ENCODE results near the gene TMPRSS11A.
A peak's percentile ranks its signal among the peaks of the same experiment; 100 is the strongest.

The TMPRSS11A gene

DNA sequence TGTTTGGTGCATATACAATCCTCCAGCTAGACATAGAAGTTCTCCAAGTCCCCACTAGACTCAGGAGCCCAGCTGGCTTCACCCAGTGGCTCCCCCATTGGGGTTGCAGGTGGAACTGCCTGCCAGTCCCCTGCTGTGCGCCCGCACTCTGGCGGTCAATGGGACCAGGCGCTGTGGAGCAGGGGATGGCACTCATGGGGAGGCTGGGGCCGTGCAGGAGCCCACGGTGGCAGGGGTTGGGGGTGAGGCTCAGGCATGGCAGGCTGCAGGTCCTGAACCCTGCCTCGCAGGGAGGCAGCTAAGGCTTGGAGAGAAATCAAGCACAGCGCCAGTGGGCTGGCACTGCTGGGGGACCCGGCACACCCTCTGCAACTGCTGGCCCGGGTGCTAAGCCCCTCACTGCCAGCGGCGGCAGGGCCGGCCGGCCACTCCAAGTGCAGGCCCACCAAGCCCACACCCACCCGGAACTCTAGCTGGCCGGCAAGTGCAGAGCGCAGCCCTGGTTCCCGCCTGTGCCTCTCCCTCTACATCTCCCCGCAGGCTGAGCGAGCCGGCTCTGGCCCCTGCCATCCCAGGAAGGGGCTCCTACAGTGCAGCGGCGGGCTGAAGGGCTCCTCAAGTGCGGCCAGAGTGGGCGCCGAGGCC lies 66.8 kb downstream of the TMPRSS11A start:
- TF ChIP-seq, protein P1, sequence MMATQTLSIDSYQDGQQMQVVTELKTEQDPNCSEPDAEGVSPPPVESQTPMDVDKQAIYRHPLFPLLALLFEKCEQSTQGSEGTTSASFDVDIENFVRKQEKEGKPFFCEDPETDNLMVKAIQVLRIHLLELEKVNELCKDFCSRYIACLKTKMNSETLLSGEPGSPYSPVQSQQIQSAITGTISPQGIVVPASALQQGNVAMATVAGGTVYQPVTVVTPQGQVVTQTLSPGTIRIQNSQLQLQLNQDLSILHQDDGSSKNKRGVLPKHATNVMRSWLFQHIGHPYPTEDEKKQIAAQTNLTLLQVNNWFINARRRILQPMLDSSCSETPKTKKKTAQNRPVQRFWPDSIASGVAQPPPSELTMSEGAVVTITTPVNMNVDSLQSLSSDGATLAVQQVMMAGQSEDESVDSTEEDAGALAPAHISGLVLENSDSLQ (IDR thresholded peaks at IDR 0.05) = no peak
- TF ChIP-seq HDGF (IDR thresholded peaks at IDR 0.05; ENCODE audit: borderline replicate concordance) (no peak), TARDBP (IDR thresholded peaks at IDR 0.05) (no peak), BHLHE40 (IDR thresholded peaks at IDR 0.05; ENCODE audit: borderline replicate concordance) (no peak), SUZ12 (IDR thresholded peaks at IDR 0.05) (no peak), CTBP1 (IDR thresholded peaks at IDR 0.05; ENCODE audit: borderline replicate concordance) (no peak), L3MBTL2 (conservative IDR thresholded peaks at IDR 0.05) (no peak), SP1 (IDR thresholded peaks at IDR 0.05) (no peak), ARNT (IDR thresholded peaks at IDR 0.05) (no peak), NFRKB (IDR thresholded peaks at IDR 0.05) (no peak), ZNF384 (IDR thresholded peaks at IDR 0.05) (no peak), FOXK2 (IDR thresholded peaks at IDR 0.05) (no peak), FOXA1 (IDR thresholded peaks at IDR 0.05) (no peak)
- DNase-seq (ENCODE audit: extremely low spot score) = no peak
- ChIA-PET CTCF (no interaction called here), POLR2A (no interaction called here)

DNA sequence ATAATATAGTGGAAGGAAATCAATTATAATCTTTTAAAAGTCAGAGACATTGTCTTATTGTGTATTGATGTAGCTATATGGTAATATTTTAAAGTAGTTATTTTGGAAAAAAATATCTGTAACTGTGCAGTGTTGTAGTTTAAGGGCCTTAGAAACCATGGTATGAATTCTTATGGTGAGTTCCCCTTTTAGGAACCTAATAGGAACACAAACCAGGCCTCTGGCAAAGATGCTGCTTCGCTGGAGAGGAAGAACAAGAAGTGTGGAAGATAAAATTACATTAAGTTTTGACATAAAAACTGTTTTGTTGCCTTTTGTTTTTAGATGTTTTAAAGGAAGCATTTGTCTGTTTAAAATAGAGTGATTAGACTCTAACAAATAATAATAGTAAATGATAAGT lies 68.6 kb downstream of the TMPRSS11A start:
- POLR2A ChIA-PET = no interaction called here
- CTCF ChIA-PET = no interaction called here
- DNase-seq (ENCODE audit: extremely low spot score) = no peak
- TF ChIP-seq HDGF (IDR thresholded peaks at IDR 0.05; ENCODE audit: borderline replicate concordance) (no peak), BHLHE40 (IDR thresholded peaks at IDR 0.05; ENCODE audit: borderline replicate concordance) (no peak), NFRKB (IDR thresholded peaks at IDR 0.05) (no peak), TARDBP (IDR thresholded peaks at IDR 0.05) (no peak), FOXK2 (IDR thresholded peaks at IDR 0.05) (no peak), SUZ12 (IDR thresholded peaks at IDR 0.05) (no peak), SP1 (IDR thresholded peaks at IDR 0.05) (no peak), CTBP1 (IDR thresholded peaks at IDR 0.05; ENCODE audit: borderline replicate concordance) (no peak), ZNF384 (IDR thresholded peaks at IDR 0.05) (no peak)
- TF ChIP-seq, protein P1 (IDR thresholded peaks at IDR 0.05) = no peak

DNA sequence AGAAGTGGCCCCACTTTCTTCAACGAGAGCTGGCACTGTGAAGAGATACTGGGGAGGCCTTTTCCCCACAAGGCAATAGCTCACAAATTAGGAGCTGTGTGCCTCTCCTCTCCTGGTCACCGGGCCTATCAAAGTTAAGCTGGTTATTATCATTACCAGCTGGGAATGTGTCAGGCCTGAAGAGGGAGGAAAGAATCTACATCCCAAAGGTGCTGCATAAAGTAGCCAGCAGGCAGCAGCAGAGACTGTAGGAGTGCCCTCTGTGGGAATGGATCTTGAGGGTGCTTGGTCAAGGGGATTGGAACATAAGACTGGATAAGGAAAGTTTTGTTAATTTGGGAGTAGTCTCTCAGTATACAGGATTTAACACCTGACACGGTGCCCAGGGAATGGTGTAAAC lies 70.4 kb downstream of the TMPRSS11A start:
- DNase-seq (ENCODE audit: extremely low spot score) = peak; percentile 7
- CTCF ChIA-PET = no interaction called here
- POLR2A ChIA-PET = no interaction called here
- no peak for TF ChIP-seq SUZ12 (IDR thresholded peaks at IDR 0.05)
- TF ChIP-seq LEF1 (IDR thresholded peaks at IDR 0.05; ENCODE audit: borderline replicate concordance) = no peak

DNA sequence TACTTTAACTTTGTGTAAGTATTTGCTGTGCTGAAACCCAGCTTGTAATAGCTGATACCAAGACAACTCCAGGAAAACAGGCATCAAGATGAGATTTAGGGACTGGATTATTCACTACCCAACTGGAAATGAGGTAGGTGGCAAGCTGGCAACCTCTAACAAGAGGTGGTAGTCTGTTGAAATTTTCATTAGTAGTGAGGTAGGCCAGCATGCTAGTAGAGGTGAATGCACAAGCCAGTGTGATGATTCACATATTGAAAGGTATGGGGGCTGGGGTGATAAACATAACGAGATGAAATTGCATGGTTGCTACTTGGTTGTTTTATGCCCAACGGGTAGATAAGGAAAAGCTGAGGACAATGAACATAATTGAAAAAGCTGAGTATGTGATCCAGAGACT lies 71.0 kb downstream of the TMPRSS11A start:
- TF ChIP-seq LEF1 (IDR thresholded peaks at IDR 0.05; ENCODE audit: borderline replicate concordance) = no peak
- TF ChIP-seq FOXM1 (IDR thresholded peaks at IDR 0.05; ENCODE audit: borderline replicate concordance) = no peak
- TF ChIP-seq NFRKB (IDR thresholded peaks at IDR 0.05) = no peak
- no peak for TF ChIP-seq FOXK2 (IDR thresholded peaks at IDR 0.05)
- no peak for TF ChIP-seq ELF4 (IDR thresholded peaks at IDR 0.05)
- TF ChIP-seq BHLHE40 (IDR thresholded peaks at IDR 0.05; ENCODE audit: borderline replicate concordance) = no peak
- no peak for TF ChIP-seq SP1 (IDR thresholded peaks at IDR 0.05)
- TF ChIP-seq SUZ12 (IDR thresholded peaks at IDR 0.05) = no peak
- no peak for TF ChIP-seq HDGF (IDR thresholded peaks at IDR 0.05; ENCODE audit: borderline replicate concordance)
- no peak for TF ChIP-seq TARDBP (IDR thresholded peaks at IDR 0.05)
- TF ChIP-seq, protein P1 (IDR thresholded peaks at IDR 0.05) = no peak
- TF ChIP-seq ARNT (IDR thresholded peaks at IDR 0.05) = no peak
- ChIA-PET POLR2A (no interaction called here), CTCF (no interaction called here)
- DNase-seq (ENCODE audit: extremely low spot score) = no peak

DNA sequence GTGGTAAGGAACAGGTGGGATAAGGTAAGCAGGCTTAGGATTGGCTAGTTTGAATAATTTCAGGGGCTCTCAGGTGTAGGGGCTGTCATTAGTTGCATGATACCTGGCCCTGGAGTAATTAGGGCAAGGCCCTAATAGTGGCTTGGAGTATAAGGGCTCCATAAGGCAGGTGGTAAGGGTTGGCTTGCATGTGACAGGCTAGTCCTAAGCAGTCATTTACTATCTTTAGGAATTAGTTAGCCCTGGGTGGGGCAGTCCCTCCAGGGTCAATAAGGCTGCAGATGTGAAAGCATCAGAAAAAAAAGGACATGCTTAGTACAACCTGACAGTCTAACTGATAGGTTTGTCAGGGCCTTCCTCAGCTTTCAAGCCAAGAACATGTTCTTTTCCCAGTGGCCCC lies 71.6 kb downstream of the TMPRSS11A start:
- CTCF ChIA-PET = interaction anchor here (0.5 kb wide), 1 partner anchor 14 kb away, joined by 3 read pairs; no protein-coding TSS in a partner anchor
- DNase-seq (ENCODE audit: extremely low spot score) = no peak
- TF ChIP-seq FOXK2 (IDR thresholded peaks at IDR 0.05) (no peak), SUZ12 (IDR thresholded peaks at IDR 0.05) (no peak), ELF4 (IDR thresholded peaks at IDR 0.05) (no peak), BHLHE40 (IDR thresholded peaks at IDR 0.05; ENCODE audit: borderline replicate concordance) (no peak), TARDBP (IDR thresholded peaks at IDR 0.05) (no peak), HDGF (IDR thresholded peaks at IDR 0.05; ENCODE audit: borderline replicate concordance) (no peak), SP1 (IDR thresholded peaks at IDR 0.05) (no peak)
- TF ChIP-seq, protein P1 (IDR thresholded peaks at IDR 0.05) = no peak
- POLR2A ChIA-PET = no interaction called here

DNA sequence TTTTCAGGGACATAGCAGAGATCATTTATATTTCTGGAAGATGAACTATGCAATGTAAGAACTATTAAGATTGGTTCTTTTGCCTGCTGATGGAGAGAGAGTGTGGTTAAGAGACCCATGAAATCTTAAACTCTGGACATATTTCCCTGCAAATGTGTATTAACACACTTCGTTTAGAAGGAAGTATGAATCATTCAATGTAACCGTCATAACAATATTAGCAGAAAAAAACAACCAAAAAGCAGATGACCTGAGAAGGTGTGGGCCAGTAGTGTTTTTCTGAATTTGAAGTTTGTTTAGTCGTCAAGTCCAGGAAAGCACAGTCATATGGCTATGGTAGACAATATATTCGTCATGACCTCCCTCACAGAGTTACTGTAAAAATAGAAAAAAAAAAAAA lies 77.0 kb downstream of the TMPRSS11A start:
- no peak for DNase-seq (ENCODE audit: extremely low spot score)
- no peak for TF ChIP-seq FOXM1 (IDR thresholded peaks at IDR 0.05; ENCODE audit: borderline replicate concordance)
- TF ChIP-seq SUZ12 (IDR thresholded peaks at IDR 0.05) = no peak
- no peak for TF ChIP-seq NFRKB (IDR thresholded peaks at IDR 0.05)
- no peak for TF ChIP-seq ARNT (IDR thresholded peaks at IDR 0.05)
- no peak for TF ChIP-seq ZNF384 (IDR thresholded peaks at IDR 0.05)
- TF ChIP-seq FOXA1 (IDR thresholded peaks at IDR 0.05) = no peak
- TF ChIP-seq, protein P1 (IDR thresholded peaks at IDR 0.05) = no peak
- no peak for TF ChIP-seq HDGF (IDR thresholded peaks at IDR 0.05; ENCODE audit: borderline replicate concordance)
- TF ChIP-seq LEF1 (IDR thresholded peaks at IDR 0.05; ENCODE audit: borderline replicate concordance) = no peak
- TF ChIP-seq TARDBP (IDR thresholded peaks at IDR 0.05) = no peak
- TF ChIP-seq BHLHE40 (IDR thresholded peaks at IDR 0.05; ENCODE audit: borderline replicate concordance) = no peak
- TF ChIP-seq ELF4 (IDR thresholded peaks at IDR 0.05) = no peak
- no peak for TF ChIP-seq SP1 (IDR thresholded peaks at IDR 0.05)
- TF ChIP-seq CTBP1 (IDR thresholded peaks at IDR 0.05; ENCODE audit: borderline replicate concordance) = no peak
- no peak for TF ChIP-seq L3MBTL2 (conservative IDR thresholded peaks at IDR 0.05)
- no peak for TF ChIP-seq FOXK2 (IDR thresholded peaks at IDR 0.05)
- CTCF ChIA-PET = no interaction called here
- POLR2A ChIA-PET = no interaction called here

Data from HEK293T (cell line).